Type B pancreatic cell (in vitro differentiated cells): ENCODE measurements around the gene GPR151. TPM values are rescaled to one million over a fixed set of nuclear protein-coding genes. Genes with fewer than 3 reads are reported as not detected.
A peak's percentile ranks its signal among the peaks of the same experiment; 100 is the strongest.

Experiments
- DNase-seq: peaks from one replicate; pipeline ENCODE4 v3.0.0; 2021; ENCODE audit warnings: mixed read lengths; ENCODE audit not compliant: unreplicated experiment; ENCODE audit errors: extremely low spot score
- H3K27ac Mint-ChIP-seq: 2 replicates; pipeline ENCODE4 v1.8.0; 2021; ENCODE audit warnings: mild to moderate bottlenecking, mixed read lengths
- H3K27me3 Mint-ChIP-seq: 2 replicates; pipeline ENCODE4 v1.8.0; 2021; ENCODE audit warnings: mixed read lengths
- H3K36me3 Mint-ChIP-seq: 2 replicates; pipeline ENCODE4 v1.8.0; 2021; ENCODE audit warnings: mixed read lengths
- H3K4me1 Mint-ChIP-seq: one replicate; pipeline ENCODE4 v1.8.0; 2021; ENCODE audit warnings: mixed read lengths; ENCODE audit not compliant: unreplicated experiment
- H3K4me3 Mint-ChIP-seq: 2 replicates; pipeline ENCODE4 v1.8.0; 2021; ENCODE audit warnings: mild to moderate bottlenecking, mixed read lengths
- H3K9me3 Mint-ChIP-seq: 2 replicates; pipeline ENCODE4 v1.8.0; 2021; ENCODE audit warnings: mixed read lengths
- CTCF ChIP-seq: fragments of 200-600 bp; sonication (generic); conservative IDR thresholded peaks from 2 replicates; pipeline ENCODE4 v1.5.0; 2021; ENCODE audit warnings: antibody characterized with exemption, mild to moderate bottlenecking
- total RNA-seq: library from RNA; stranded (reverse); gene quantifications from 2 replicates; pipeline ENCODE4 v1.2.1, GENCODE V29; 2021; ENCODE audit warnings: low replicate concordance

The GPR151 gene
- total RNA-seq, 1 donor from 2014 or later = not detected

- no peaks in the 10 kb centered on the region for H3K36me3 Mint-ChIP-seq
- no peak overlapping the region for H3K27ac Mint-ChIP-seq
- H3K4me1 Mint-ChIP-seq = peaks cover 5% of the 10 kb centered on the region
- peaks cover 7% of the 10 kb centered on the region for H3K27me3 Mint-ChIP-seq
- no peak for TF ChIP-seq CTCF
- no peak for DNase-seq
- H3K4me3 Mint-ChIP-seq = no peak overlapping the region
- no peaks in the 10 kb centered on the region for H3K9me3 Mint-ChIP-seq
Measured at GRCh38 chr5:146540414-146540813, 24.4 kb upstream of the GPR151 start.

- no peak for TF ChIP-seq CTCF
- H3K36me3 Mint-ChIP-seq = no peaks in the 10 kb centered on the region
- H3K9me3 Mint-ChIP-seq = no peaks in the 10 kb centered on the region
- H3K4me1 Mint-ChIP-seq = peaks cover 5% of the 10 kb centered on the region
- peaks cover 7% of the 10 kb centered on the region for H3K27me3 Mint-ChIP-seq
- H3K27ac Mint-ChIP-seq = no peak overlapping the region
- no peak overlapping the region for H3K4me3 Mint-ChIP-seq
- no peak for DNase-seq
Measured at GRCh38 chr5:146539973-146540372, 24.0 kb upstream of the GPR151 start.

- Mint-ChIP-seq H3K36me3 (no peaks in the 10 kb centered on the region), H3K4me1 (peaks cover 6% of the 10 kb centered on the region), H3K27ac (no peak overlapping the region), H3K27me3 (peaks cover 7% of the 10 kb centered on the region), H3K4me3 (no peak overlapping the region), H3K9me3 (no peaks in the 10 kb centered on the region)
- no peak for TF ChIP-seq CTCF
- no peak for DNase-seq
Measured at GRCh38 chr5:146538432-146538831, 22.4 kb upstream of the GPR151 start.

GRCh38 chr5:146533882-146534281 is 17.9 kb upstream of the GPR151 start:
- H3K4me3 Mint-ChIP-seq = no peak overlapping the region
- no peaks in the 10 kb centered on the region for H3K9me3 Mint-ChIP-seq
- H3K36me3 Mint-ChIP-seq = no peaks in the 10 kb centered on the region
- TF ChIP-seq CTCF = no peak
- DNase-seq = no peak
- no peaks in the 10 kb centered on the region for H3K27me3 Mint-ChIP-seq
- peaks cover 5% of the 10 kb centered on the region for H3K4me1 Mint-ChIP-seq
- H3K27ac Mint-ChIP-seq = no peak overlapping the region

- Mint-ChIP-seq H3K4me3 (no peak overlapping the region), H3K27me3 (no peaks in the 10 kb centered on the region), H3K9me3 (no peaks in the 10 kb centered on the region), H3K4me1 (peaks cover 5% of the 10 kb centered on the region), H3K27ac (no peak overlapping the region), H3K36me3 (no peaks in the 10 kb centered on the region)
- DNase-seq = peak; percentile 77
- TF ChIP-seq CTCF = peak; percentile 92
Measured at GRCh38 chr5:146533260-146533857, 17.4 kb upstream of the GPR151 start.

GRCh38 chr5:146529984-146530383 is 14.0 kb upstream of the GPR151 start:
- Mint-ChIP-seq H3K27me3 (peaks cover 4% of the 10 kb centered on the region), H3K27ac (no peak overlapping the region), H3K4me1 (peaks cover 5% of the 10 kb centered on the region)

More at GRCh38 chr5:146529984-146530383, 14.0 kb upstream of the GPR151 start:
- no peak for DNase-seq
- Mint-ChIP-seq H3K36me3 (no peaks in the 10 kb centered on the region), H3K4me3 (no peak overlapping the region), H3K9me3 (no peaks in the 10 kb centered on the region)
- no peak for TF ChIP-seq CTCF
